ENCODE measurements around the gene PRSS27.

DNA sequence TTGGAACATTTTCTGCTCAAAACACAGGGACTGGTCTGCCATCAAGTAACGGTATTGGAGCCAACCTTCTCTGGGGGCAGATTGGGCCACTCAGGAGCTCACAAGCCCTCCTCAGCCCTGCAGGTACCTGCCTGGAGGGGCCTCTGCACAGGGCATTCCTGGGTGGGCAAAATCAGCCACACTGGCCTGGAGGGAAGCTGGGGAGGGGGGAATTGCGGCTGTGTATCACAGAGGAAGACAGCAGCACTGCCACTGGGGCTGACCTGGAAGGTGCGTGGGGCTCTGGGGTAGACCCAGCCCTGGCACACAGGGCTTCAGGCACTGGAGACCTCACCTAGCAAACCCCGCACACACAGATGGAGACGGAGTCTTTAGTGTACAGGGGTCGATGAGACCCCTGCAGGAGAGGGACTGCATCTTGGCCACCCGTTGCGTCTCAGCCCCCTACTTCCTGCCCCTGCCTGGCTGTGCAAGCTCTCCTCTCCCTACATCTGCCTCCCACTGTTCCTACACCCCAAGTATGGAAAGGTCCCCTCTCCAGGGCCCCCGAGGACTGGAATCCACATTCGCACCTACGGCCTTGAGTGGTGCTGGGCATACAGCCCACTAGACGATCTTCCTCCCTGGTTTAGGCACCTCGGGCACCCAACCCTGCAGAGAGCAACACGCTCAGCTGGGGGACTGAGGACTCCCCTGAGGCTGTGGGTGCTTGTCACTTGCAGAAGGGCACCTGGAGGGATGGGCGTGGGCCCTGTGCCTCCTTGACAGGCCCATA is 25.3 kb upstream of the PRSS27 start:
- TF ChIP-seq POLR2A (IDR thresholded peaks at IDR 0.05): no peak
- TF ChIP-seq, protein P1, sequence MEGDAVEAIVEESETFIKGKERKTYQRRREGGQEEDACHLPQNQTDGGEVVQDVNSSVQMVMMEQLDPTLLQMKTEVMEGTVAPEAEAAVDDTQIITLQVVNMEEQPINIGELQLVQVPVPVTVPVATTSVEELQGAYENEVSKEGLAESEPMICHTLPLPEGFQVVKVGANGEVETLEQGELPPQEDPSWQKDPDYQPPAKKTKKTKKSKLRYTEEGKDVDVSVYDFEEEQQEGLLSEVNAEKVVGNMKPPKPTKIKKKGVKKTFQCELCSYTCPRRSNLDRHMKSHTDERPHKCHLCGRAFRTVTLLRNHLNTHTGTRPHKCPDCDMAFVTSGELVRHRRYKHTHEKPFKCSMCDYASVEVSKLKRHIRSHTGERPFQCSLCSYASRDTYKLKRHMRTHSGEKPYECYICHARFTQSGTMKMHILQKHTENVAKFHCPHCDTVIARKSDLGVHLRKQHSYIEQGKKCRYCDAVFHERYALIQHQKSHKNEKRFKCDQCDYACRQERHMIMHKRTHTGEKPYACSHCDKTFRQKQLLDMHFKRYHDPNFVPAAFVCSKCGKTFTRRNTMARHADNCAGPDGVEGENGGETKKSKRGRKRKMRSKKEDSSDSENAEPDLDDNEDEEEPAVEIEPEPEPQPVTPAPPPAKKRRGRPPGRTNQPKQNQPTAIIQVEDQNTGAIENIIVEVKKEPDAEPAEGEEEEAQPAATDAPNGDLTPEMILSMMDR (IDR thresholded peaks at IDR 0.05): no peak
